HepG2 (cell line): ENCODE data around the gene FAM241B. TPM values are rescaled to one million over a fixed set of nuclear protein-coding genes. Genes with fewer than 3 reads are reported as not detected.
A peak's percentile ranks its signal among the peaks of the same experiment; 100 is the strongest.

Source experiments
- ATAC-seq: fragments of 200-7000 bp; cut with Tn5 transposase; 3 replicates; pipeline ENCODE4 v1.9.1; 2020; ENCODE audit warnings: mild to moderate bottlenecking, moderate library complexity
- BruUV-seq: library from RNA; stranded (reverse); fragments of 400-500 nt; replicated peaks from 2 replicates; lab custom pipeline; 2021; lab: Mats Ljungman, UMichigan
- CTCF ChIA-PET: fragments of 300-600 bp; formaldehyde crosslinking; extraction: SDS; loops from one replicate; lab custom pipeline; 2021; ENCODE audit warnings: low total read pairs, inconsistent platforms, low intra/inter-chr PET ratio; lab: Yijun Ruan, JAX
- POLR2A ChIA-PET: fragments of 350-600 bp; sonication (Branson Sonifier 250); formaldehyde crosslinking; loops from one replicate; lab custom pipeline; 2020; ENCODE audit warnings: antibody characterized with exemption, inconsistent platforms; lab: Yijun Ruan, JAX
- DNase-seq: peaks from one replicate; pipeline ENCODE4 v3.0.0-alpha.2; 2015; ENCODE audit warnings: low spot score
- FAIRE-seq: peaks from 3 replicates; lab custom pipeline; 2011; peaks lifted over from hg19 to GRCh38; lab: Jason Lieb, UNC
- H2AFZ ChIP-seq: one replicate; pipeline ENCODE4 v1.6.1; 2011; ENCODE audit warnings: low read length, inconsistent platforms
- H3K27ac ChIP-seq: fragments of 300-600 bp; 3 replicates; pipeline ENCODE4 v1.8.0; 2011; ENCODE audit warnings: mixed run types, mild to moderate bottlenecking, mixed read lengths, low read length, inconsistent platforms; ENCODE audit not compliant: insufficient read depth; ENCODE audit errors: extremely low read length
- H3K27me3 ChIP-seq, 2 experiments: fragments of 200-600 bp in 1 of 2; 2 replicates in 1 of 2; 3 replicates in 1 of 2; pipeline versions ENCODE4 v1.6.0 to v1.8.0; 2011; ENCODE audit warnings: low read length in 2 of 2, mild to moderate bottlenecking in 2 of 2, moderate library complexity in 2 of 2, inconsistent platforms in 1 of 2; ENCODE audit not compliant: insufficient read depth in 2 of 2, control insufficient read depth in 1 of 2
- H3K36me3 ChIP-seq, 2 experiments: fragments of 200-600 bp in 1 of 2; replicated peaks in 1 of 2; 2 replicates in 1 of 2; 3 replicates in 1 of 2; pipeline versions ENCODE4 v1.5.1 to v1.8.0; 2011; ENCODE audit warnings: low read length in 2 of 2, inconsistent platforms in 1 of 2; ENCODE audit not compliant: insufficient read depth in 2 of 2, control insufficient read depth in 1 of 2
- H3K4me1 ChIP-seq: 2 replicates; pipeline ENCODE4 v1.5.1; 2012; ENCODE audit warnings: low read length, inconsistent platforms; ENCODE audit not compliant: insufficient read depth
- H3K4me2 ChIP-seq: 2 replicates; pipeline ENCODE4 v1.6.0; 2011; ENCODE audit warnings: low read depth, low read length, inconsistent platforms
- H3K4me3 ChIP-seq, 3 experiments: fragments of 200-600 bp in 1 of 3; sonication (generic), shearing (Covaris generic) in 1 of 3; replicated peaks in 1 of 3; 2 replicates each; pipeline ENCODE4 v1.5.1; 2011 to 2016; ENCODE audit warnings: low read length in 3 of 3, inconsistent platforms in 2 of 3, low read depth in 2 of 3, mild to moderate bottlenecking in 2 of 3, control low read depth in 1 of 3, mixed read lengths in 1 of 3; ENCODE audit not compliant: insufficient read depth in 1 of 3
- H3K79me2 ChIP-seq: one replicate; pipeline ENCODE4 v1.6.1; 2011; ENCODE audit warnings: low read length, inconsistent platforms; ENCODE audit not compliant: insufficient read depth
- H3K9ac ChIP-seq: 2 replicates; pipeline ENCODE4 v1.6.0; 2011; ENCODE audit warnings: mild to moderate bottlenecking, low read depth, low read length, inconsistent platforms; ENCODE audit not compliant: insufficient read depth
- H3K9me3 ChIP-seq: 2 replicates; pipeline ENCODE4 v1.5.1; 2012; ENCODE audit warnings: mild to moderate bottlenecking, low read length
- H4K20me1 ChIP-seq: 2 replicates; pipeline ENCODE4 v1.6.0; 2011; ENCODE audit warnings: inconsistent platforms, mild to moderate bottlenecking, low read length, moderate library complexity; ENCODE audit not compliant: insufficient read depth
- ELF1 ChIP-seq: sonication (generic); formaldehyde crosslinking; IDR thresholded peaks from 2 replicates; pipeline ENCODE4 v1.4.0; 2020; ENCODE audit warnings: missing genetic modification reagents
- MZF1 ChIP-seq: sonication (generic); formaldehyde crosslinking; IDR thresholded peaks from 2 replicates; pipeline ENCODE4 v1.8.1; 2023; ENCODE audit warnings: mild to moderate bottlenecking, missing genetic modification reagents, borderline replicate concordance
- SIX4 ChIP-seq: sonication (generic); formaldehyde crosslinking; IDR thresholded peaks from 2 replicates; pipeline ENCODE4 v1.4.0; 2020; ENCODE audit warnings: missing genetic modification reagents
- TERF1 ChIP-seq: sonication (generic); formaldehyde crosslinking; IDR thresholded peaks from 2 replicates; pipeline ENCODE4 v1.8.0; 2022; ENCODE audit warnings: mild to moderate bottlenecking, missing genetic modification reagents, moderate library complexity
- WGBS: methylation state at CpG from one replicate; pipeline ENCODE4 v1.1.6; 2017; ENCODE audit warnings: low lambda C conversion rate; 5-methylcytosine and 5-hydroxymethylcytosine counted together
- in situ Hi-C: cut with HindIII; loops from 2 replicates; pipeline ENCODE4 v1.10.0; 2017; ENCODE audit warnings: low pct_unique_long_range_greater_than_20kb; ENCODE audit not compliant: extremely low pct_ligation_motif_present
- intact Hi-C: fragments of 100-400 bp; cut with micrococcal nuclease; formaldehyde crosslinking; loops from one replicate; pipeline ENCODE4 v1.10.0; 2022; ENCODE audit not compliant: unreplicated experiment
- polyA plus RNA-seq, 8 experiments: library from polyadenylated mRNA; depleted of rRNA in 3 of 8; stranded (reverse) in 7 of 8; unstranded in 1 of 8; fragments of >200 nt; fragmentation: Illumina TruSeq in 4 of 8; extraction: Trizol in 4 of 8; gene quantifications; 2 replicates each; pipeline versions ENCODE4 v1.2.1 to v1.2.3, GENCODE V29; 2011 to 2016; ENCODE audit warnings: low read depth in 4 of 8, missing spikeins in 1 of 8, mixed read lengths in 1 of 8; ENCODE audit not compliant: insufficient read depth in 1 of 8
- total RNA-seq, 5 experiments: library from RNA; depleted of rRNA; stranded (reverse); fragments of >200 nt; fragmentation: Illumina TruSeq; extraction: Trizol; gene quantifications; 2 replicates each; pipeline ENCODE4 v1.2.3, GENCODE V29; 2016; ENCODE audit warnings: low read depth in 1 of 5

The FAM241B gene
- total and polyA plus RNA-seq, 2 of the 13 experiments (the other 11 are each of a cell fraction or from before 2014, with no cell fraction given), result 1.9 to 4.0 TPM

GRCh38 chr10:69643779-69644657 is 14.0 kb downstream of the FAM241B start:
- no peak for FAIRE-seq
- no peaks in the 10 kb centered on the region for H3K9me3 ChIP-seq
- CTCF ChIA-PET, result interaction anchor here (0.7 to 2.4 kb wide), 4 partner anchors 70 to 156 kb away, joined by 3 to 25 read pairs (median 8); no protein-coding TSS in a partner anchor
- no peak overlapping the region for H2AFZ ChIP-seq
- WGBS, result 52% methylated on average over 2 of the region's 16 CpGs
- peaks cover 1 to 8% of the 10 kb centered on the region in 2 experiments; a peak in 3 of 5 replicates for H3K27me3 ChIP-seq
- no peak for TF ChIP-seq TERF1 (CRISPR knock-in tag)
- TF ChIP-seq MZF1 (CRISPR knock-in tag), result no peak
- no peak for TF ChIP-seq ELF1 (CRISPR knock-in tag)
- no peak for TF ChIP-seq SIX4 (CRISPR knock-in tag)
- TF ChIP-seq, all 625 proteins: peak for 0
- no peak overlapping the region for H3K4me2 ChIP-seq
- H3K4me1 ChIP-seq, result no peaks in the 10 kb centered on the region
- H3K36me3 ChIP-seq, result no peaks in the 10 kb centered on the region
- H3K27ac ChIP-seq, result no peak overlapping the region
- no peak for DNase-seq
- intact Hi-C loops, result loop anchor here (1.0 to 10.0 kb wide), 2 partner anchors 73 to 271 kb away; no protein-coding TSS in a partner anchor
- H3K79me2 ChIP-seq, result no peaks in the 10 kb centered on the region
- POLR2A ChIA-PET, result no interaction called here
- no peaks in the 10 kb centered on the region; the same call in 1 of the 2 replicates for H4K20me1 ChIP-seq
- H3K4me3 ChIP-seq, result no peak overlapping the region
- H3K9ac ChIP-seq, result no peak overlapping the region
- peak; percentile 34 for ATAC-seq
- BruUV-seq, result no TSS peak
- in situ Hi-C loops, result loop anchor here (5.0 kb wide), 1 partner anchor 73 kb away; no protein-coding TSS in a partner anchor
